DND-41 (cell line): ENCODE results near the gene C11orf52.

Experiments used
- ATAC-seq: fragments of 200-7000 bp; cut with Tn5 transposase; 3 replicates; pipeline ENCODE4 v1.9.1; 2021; ENCODE audit warnings: low read depth; ENCODE audit not compliant: insufficient read depth
- DNase-seq: peaks from one replicate; pipeline ENCODE4 v3.0.0-alpha.2; 2020
- H2AFZ ChIP-seq: 2 replicates; pipeline ENCODE4 v1.6.0; 2012; ENCODE audit warnings: low read depth, low read length
- H3K27ac ChIP-seq: 2 replicates; pipeline ENCODE4 v1.5.1; 2012; ENCODE audit warnings: low read length, inconsistent platforms
- H3K27me3 ChIP-seq: fragments of 200-600 bp; sonication (generic); 2 replicates; pipeline ENCODE4 v1.6.0; 2012; ENCODE audit warnings: low read length, mild to moderate bottlenecking, inconsistent platforms; ENCODE audit not compliant: insufficient read depth, poor library complexity
- H3K36me3 ChIP-seq: 2 replicates; pipeline ENCODE4 v1.5.1; 2012; ENCODE audit warnings: low read length, inconsistent platforms; ENCODE audit not compliant: insufficient read depth
- H3K4me1 ChIP-seq: 2 replicates; pipeline ENCODE4 v1.5.1; 2012; ENCODE audit warnings: mild to moderate bottlenecking, low read length; ENCODE audit not compliant: insufficient read depth
- H3K4me2 ChIP-seq: 2 replicates; pipeline ENCODE4 v1.6.0; 2012; ENCODE audit warnings: mild to moderate bottlenecking, moderate library complexity, low read length, inconsistent platforms; ENCODE audit not compliant: insufficient read depth
- H3K4me3 ChIP-seq, 2 experiments: fragments of 200-600 bp in 1 of 2; shearing (Covaris generic) in 1 of 2; 2 replicates each; pipeline ENCODE4 v1.5.1; 2012 to 2016; ENCODE audit warnings: inconsistent platforms in 2 of 2, low read length in 2 of 2, mild to moderate bottlenecking in 2 of 2, low read depth in 1 of 2, moderate library complexity in 1 of 2
- H3K79me2 ChIP-seq: 2 replicates; pipeline ENCODE4 v1.6.0; 2012; ENCODE audit warnings: low read length, inconsistent platforms; ENCODE audit not compliant: insufficient read depth
- H3K9ac ChIP-seq: 2 replicates; pipeline ENCODE4 v1.6.0; 2012; ENCODE audit warnings: low read depth, mild to moderate bottlenecking, inconsistent platforms, low read length, moderate library complexity
- H3K9me3 ChIP-seq: 2 replicates; pipeline ENCODE4 v1.5.1; 2012; ENCODE audit warnings: low read length, moderate library complexity, mild to moderate bottlenecking, inconsistent platforms; ENCODE audit not compliant: insufficient read depth, severe bottlenecking
- H4K20me1 ChIP-seq: 2 replicates; pipeline ENCODE4 v1.6.0; 2012; ENCODE audit warnings: low read length; ENCODE audit not compliant: insufficient read depth
- EZH2 ChIP-seq: IDR thresholded peaks from 3 replicates; pipeline ENCODE4 v1.6.1; 2012; ENCODE audit warnings: borderline replicate concordance, low read depth, mild to moderate bottlenecking, moderate library complexity, low read length, inconsistent platforms; ENCODE audit not compliant: severe bottlenecking
- TF ChIP-seq, protein P1 (sequence below): IDR thresholded peaks from 2 replicates; pipeline ENCODE4 v1.5.1; 2012; ENCODE audit warnings: borderline replicate concordance, low read length, moderate library complexity, mild to moderate bottlenecking; ENCODE audit not compliant: poor library complexity, severe bottlenecking; ENCODE audit errors: extremely low read depth

Gene C11orf52

DNA sequence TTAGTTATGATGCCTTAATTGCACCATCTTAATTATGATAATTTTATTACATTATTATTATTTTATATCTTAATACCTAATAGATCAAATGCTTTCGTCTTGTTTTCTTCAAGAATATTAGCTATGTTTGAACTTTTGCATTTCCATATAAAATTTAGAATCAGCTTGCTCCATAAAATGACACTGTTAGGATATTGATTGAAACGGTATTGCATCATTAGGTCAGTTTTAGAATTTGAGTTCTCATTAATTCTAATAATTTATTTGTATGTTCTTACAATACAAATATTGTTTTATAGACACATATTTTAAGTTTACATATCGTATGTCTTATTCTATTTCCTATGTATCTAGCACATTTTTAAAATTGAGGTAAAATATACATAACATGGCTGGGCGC is 32.7 kb upstream of the C11orf52 start:
- no peak for DNase-seq
- ATAC-seq = no peak
- Histone ChIP-seq H3K4me2 (no peak overlapping the region), H3K9me3 (no peaks in the 10 kb centered on the region), H3K27ac (no peak overlapping the region), H3K4me1 (no peaks in the 10 kb centered on the region), H2AFZ (no peak overlapping the region), H3K9ac (no peak overlapping the region), H3K4me3 (no peak overlapping the region), H3K27me3 (no peaks in the 10 kb centered on the region), H3K79me2 (no peaks in the 10 kb centered on the region), H3K36me3 (no peaks in the 10 kb centered on the region), H4K20me1 (no peaks in the 10 kb centered on the region)
- TF ChIP-seq, protein P1, sequence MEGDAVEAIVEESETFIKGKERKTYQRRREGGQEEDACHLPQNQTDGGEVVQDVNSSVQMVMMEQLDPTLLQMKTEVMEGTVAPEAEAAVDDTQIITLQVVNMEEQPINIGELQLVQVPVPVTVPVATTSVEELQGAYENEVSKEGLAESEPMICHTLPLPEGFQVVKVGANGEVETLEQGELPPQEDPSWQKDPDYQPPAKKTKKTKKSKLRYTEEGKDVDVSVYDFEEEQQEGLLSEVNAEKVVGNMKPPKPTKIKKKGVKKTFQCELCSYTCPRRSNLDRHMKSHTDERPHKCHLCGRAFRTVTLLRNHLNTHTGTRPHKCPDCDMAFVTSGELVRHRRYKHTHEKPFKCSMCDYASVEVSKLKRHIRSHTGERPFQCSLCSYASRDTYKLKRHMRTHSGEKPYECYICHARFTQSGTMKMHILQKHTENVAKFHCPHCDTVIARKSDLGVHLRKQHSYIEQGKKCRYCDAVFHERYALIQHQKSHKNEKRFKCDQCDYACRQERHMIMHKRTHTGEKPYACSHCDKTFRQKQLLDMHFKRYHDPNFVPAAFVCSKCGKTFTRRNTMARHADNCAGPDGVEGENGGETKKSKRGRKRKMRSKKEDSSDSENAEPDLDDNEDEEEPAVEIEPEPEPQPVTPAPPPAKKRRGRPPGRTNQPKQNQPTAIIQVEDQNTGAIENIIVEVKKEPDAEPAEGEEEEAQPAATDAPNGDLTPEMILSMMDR = no peak
- TF ChIP-seq EZH2 = no peak

GRCh38 chr11:111886844-111887243 is 31.9 kb upstream of the C11orf52 start:
- Histone ChIP-seq H4K20me1 (no peaks in the 10 kb centered on the region), H2AFZ (no peak overlapping the region), H3K79me2 (no peaks in the 10 kb centered on the region), H3K9ac (no peak overlapping the region), H3K4me1 (no peaks in the 10 kb centered on the region), H3K4me3 (no peak overlapping the region), H3K9me3 (no peaks in the 10 kb centered on the region), H3K36me3 (no peaks in the 10 kb centered on the region), H3K4me2 (no peak overlapping the region), H3K27me3 (no peaks in the 10 kb centered on the region), H3K27ac (no peak overlapping the region)
- TF ChIP-seq, protein P1 = no peak
- TF ChIP-seq EZH2 = no peak
- no peak for ATAC-seq
- no peak for DNase-seq

- H3K4me2 ChIP-seq = no peak overlapping the region
- H3K9me3 ChIP-seq = no peaks in the 10 kb centered on the region
- no peak overlapping the region for H3K9ac ChIP-seq
- no peak overlapping the region for H2AFZ ChIP-seq
- peaks cover 4% of the 10 kb centered on the region for H3K27me3 ChIP-seq
- DNase-seq (no peak), ATAC-seq (no peak)
- no peaks in the 10 kb centered on the region for H3K79me2 ChIP-seq
- H4K20me1 ChIP-seq = no peaks in the 10 kb centered on the region
- no peak overlapping the region for H3K4me3 ChIP-seq
- no peaks in the 10 kb centered on the region for H3K36me3 ChIP-seq
- no peaks in the 10 kb centered on the region for H3K4me1 ChIP-seq
- TF ChIP-seq, protein P1 = no peak
- no peak for TF ChIP-seq EZH2
- no peak overlapping the region for H3K27ac ChIP-seq
Measured at GRCh38 chr11:111905411-111905810, 13.3 kb upstream of the C11orf52 start.

DNA sequence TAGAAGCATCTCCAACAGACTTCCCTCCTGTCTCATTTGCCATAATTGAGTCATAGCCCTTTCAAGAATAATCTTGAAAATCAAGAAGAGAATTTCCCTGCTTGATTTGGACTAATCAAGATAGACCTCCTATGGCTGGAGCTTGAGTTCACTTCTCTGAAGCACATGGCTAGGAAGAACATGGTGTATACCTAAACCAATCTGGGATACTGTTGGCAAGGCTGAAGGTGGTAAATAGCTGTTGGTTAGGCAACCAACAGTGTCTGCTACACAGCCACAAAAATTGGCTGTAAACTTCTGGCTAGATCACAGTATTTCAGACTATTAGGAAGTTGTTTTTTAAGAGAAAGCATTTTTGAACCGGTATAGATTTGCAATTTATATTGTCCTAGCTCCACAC is 12.0 kb upstream of the C11orf52 start:
- Histone ChIP-seq H3K27me3 (peaks cover 4% of the 10 kb centered on the region), H3K4me2 (no peak overlapping the region), H3K4me3 (no peak overlapping the region), H2AFZ (no peak overlapping the region), H4K20me1 (no peaks in the 10 kb centered on the region), H3K9me3 (no peaks in the 10 kb centered on the region), H3K4me1 (no peaks in the 10 kb centered on the region), H3K27ac (no peak overlapping the region), H3K36me3 (no peaks in the 10 kb centered on the region), H3K9ac (no peak overlapping the region), H3K79me2 (no peaks in the 10 kb centered on the region)
- no peak for DNase-seq
- TF ChIP-seq, protein P1 = no peak
- TF ChIP-seq EZH2 = no peak
- no peak for ATAC-seq
